ENCODE results near the gene KRTAP12-2.
"Not testable (repeated sequence)": the region's sequence is repeated elsewhere in the genome, so short reads cannot be mapped to it uniquely, and the experiment has no call there.

The KRTAP12-2 gene

GRCh38 chr21:44684077-44684476 lies 17.4 kb upstream of the KRTAP12-2 start:
- no peaks in the 10 kb centered on the region for H3K9me3 ChIP-seq (ENCODE audit: control insufficient read depth in 1 of 2, low read length in 2 of 2)
- H3K27ac ChIP-seq (ENCODE audit: low read depth, low read length), result no peak overlapping the region
- H3K9ac ChIP-seq (ENCODE audit: low read depth in 1 of 2, low read length in 2 of 2), result no peak overlapping the region
- no peak overlapping the region for H3K4me3 ChIP-seq (ENCODE audit: low read depth in 1 of 2, low read length in 2 of 2)
- H3K4me1 ChIP-seq (ENCODE audit: control insufficient read depth in 1 of 2, insufficient read depth in 2 of 2, low read length in 2 of 2), result no peaks in the 10 kb centered on the region
- H3K27me3 ChIP-seq (ENCODE audit: control insufficient read depth in 1 of 2, insufficient read depth in 2 of 2, low read length in 2 of 2), result peaks cover 8 to 14% of the 10 kb centered on the region in 2 donors
- no peaks in the 10 kb centered on the region for H3K36me3 ChIP-seq (ENCODE audit: control insufficient read depth in 1 of 2, insufficient read depth in 2 of 2, low read length in 2 of 2)

GRCh38 chr21:44682580-44683151 lies 15.9 kb upstream of the KRTAP12-2 start:
- peaks cover 7 to 12% of the 10 kb centered on the region in 2 donors for H3K27me3 ChIP-seq (ENCODE audit: control insufficient read depth in 1 of 2, insufficient read depth in 2 of 2, low read length in 2 of 2)
- no peaks in the 10 kb centered on the region for H3K4me1 ChIP-seq (ENCODE audit: control insufficient read depth in 1 of 2, insufficient read depth in 2 of 2, low read length in 2 of 2)
- H3K4me3 ChIP-seq (ENCODE audit: low read depth in 1 of 2, low read length in 2 of 2), result no peak overlapping the region
- no peak overlapping the region for H3K27ac ChIP-seq (ENCODE audit: low read depth, low read length)
- no peaks in the 10 kb centered on the region for H3K9me3 ChIP-seq (ENCODE audit: control insufficient read depth in 1 of 2, low read length in 2 of 2)
- no peaks in the 10 kb centered on the region for H3K36me3 ChIP-seq (ENCODE audit: control insufficient read depth in 1 of 2, insufficient read depth in 2 of 2, low read length in 2 of 2)
- H3K9ac ChIP-seq (ENCODE audit: low read depth in 1 of 2, low read length in 2 of 2), result no peak overlapping the region

GRCh38 chr21:44681861-44682579 lies 15.3 kb upstream of the KRTAP12-2 start, which contains the start of gene KRTAP12-1:
KRTAP12-1 (minus strand) TSS chr21:44682163; CDS start chr21:44682123, 40 bp downstream.
- no peaks in the 10 kb centered on the region for H3K36me3 ChIP-seq (ENCODE audit: control insufficient read depth in 1 of 2, insufficient read depth in 2 of 2, low read length in 2 of 2)
- no peak within 1 kb of the TSS for H3K27ac ChIP-seq (ENCODE audit: low read depth, low read length)
- H3K9me3 ChIP-seq (ENCODE audit: control insufficient read depth in 1 of 2, low read length in 2 of 2), result no peaks in the 10 kb centered on the region
- no peak within 1 kb of the TSS for H3K4me3 ChIP-seq (ENCODE audit: low read depth in 1 of 2, low read length in 2 of 2)
- H3K4me1 ChIP-seq (ENCODE audit: control insufficient read depth in 1 of 2, insufficient read depth in 2 of 2, low read length in 2 of 2), result no peaks in the 10 kb centered on the region
- peaks cover 3 to 6% of the 10 kb centered on the region in 2 donors for H3K27me3 ChIP-seq (ENCODE audit: control insufficient read depth in 1 of 2, insufficient read depth in 2 of 2, low read length in 2 of 2)
- no peak within 1 kb of the TSS for H3K9ac ChIP-seq (ENCODE audit: low read depth in 1 of 2, low read length in 2 of 2)

GRCh38 chr21:44681152-44681551 lies 14.4 kb upstream of the KRTAP12-2 start:
- H3K4me1 ChIP-seq (ENCODE audit: control insufficient read depth in 1 of 2, insufficient read depth in 2 of 2, low read length in 2 of 2), result no peaks in the 10 kb centered on the region
- no peak overlapping the region for H3K4me3 ChIP-seq (ENCODE audit: low read depth in 1 of 2, low read length in 2 of 2)
- H3K9me3 ChIP-seq (ENCODE audit: control insufficient read depth in 1 of 2, low read length in 2 of 2), result no peaks in the 10 kb centered on the region
- H3K9ac ChIP-seq (ENCODE audit: low read depth in 1 of 2, low read length in 2 of 2), result no peak overlapping the region
- H3K27me3 ChIP-seq (ENCODE audit: control insufficient read depth in 1 of 2, insufficient read depth in 2 of 2, low read length in 2 of 2), result peaks cover 0 to 3% of the 10 kb centered on the region in 2 donors
- H3K36me3 ChIP-seq (ENCODE audit: control insufficient read depth in 1 of 2, insufficient read depth in 2 of 2, low read length in 2 of 2), result no peaks in the 10 kb centered on the region
- H3K27ac ChIP-seq (ENCODE audit: low read depth, low read length), result no peak overlapping the region

GRCh38 chr21:44677881-44678280 lies 11.2 kb upstream of the KRTAP12-2 start:
- Histone ChIP-seq H3K9me3 (ENCODE audit: control insufficient read depth in 1 of 2, low read length in 2 of 2) (peaks cover 3 to 5% of the 10 kb centered on the region in 2 donors), H3K27ac (ENCODE audit: low read depth, low read length) (no peak overlapping the region), H3K27me3 (ENCODE audit: control insufficient read depth in 1 of 2, insufficient read depth in 2 of 2, low read length in 2 of 2) (peaks cover 0 to 3% of the 10 kb centered on the region in 2 donors), H3K36me3 (ENCODE audit: control insufficient read depth in 1 of 2, insufficient read depth in 2 of 2, low read length in 2 of 2) (no peaks in the 10 kb centered on the region), H3K9ac (ENCODE audit: low read depth in 1 of 2, low read length in 2 of 2) (no peak overlapping the region), H3K4me3 (ENCODE audit: low read depth in 1 of 2, low read length in 2 of 2) (no peak overlapping the region), H3K4me1 (ENCODE audit: control insufficient read depth in 1 of 2, insufficient read depth in 2 of 2, low read length in 2 of 2) (no peaks in the 10 kb centered on the region)

- Histone ChIP-seq H3K9me3 (ENCODE audit: control insufficient read depth in 1 of 2, low read length in 2 of 2) (peaks cover 6 to 18% of the 10 kb centered on the region in 2 donors), H3K9ac (ENCODE audit: low read depth in 1 of 2, low read length in 2 of 2) (no peak overlapping the region), H3K4me1 (ENCODE audit: control insufficient read depth in 1 of 2, insufficient read depth in 2 of 2, low read length in 2 of 2) (no peaks in the 10 kb centered on the region), H3K4me3 (ENCODE audit: low read depth in 1 of 2, low read length in 2 of 2) (no peak overlapping the region), H3K27ac (ENCODE audit: low read depth, low read length) (no peak overlapping the region), H3K36me3 (ENCODE audit: control insufficient read depth in 1 of 2, insufficient read depth in 2 of 2, low read length in 2 of 2) (no peaks in the 10 kb centered on the region), H3K27me3 (ENCODE audit: control insufficient read depth in 1 of 2, insufficient read depth in 2 of 2, low read length in 2 of 2) (peaks cover 0 to 3% of the 10 kb centered on the region in 2 donors)
Observed at GRCh38 chr21:44671911-44672310, 5.2 kb upstream of the KRTAP12-2 start.

GRCh38 chr21:44670642-44671432 lies 4.1 kb upstream of the KRTAP12-2 start:
- H3K4me1 ChIP-seq (ENCODE audit: control insufficient read depth in 1 of 2, insufficient read depth in 2 of 2, low read length in 2 of 2), result no peaks in the 10 kb centered on the region
- H3K9ac ChIP-seq (ENCODE audit: low read depth in 1 of 2, low read length in 2 of 2), result no peak overlapping the region
- H3K27me3 ChIP-seq (ENCODE audit: control insufficient read depth in 1 of 2, insufficient read depth in 2 of 2, low read length in 2 of 2), result peaks cover 0 to 3% of the 10 kb centered on the region in 2 donors
- H3K4me3 ChIP-seq (ENCODE audit: low read depth in 1 of 2, low read length in 2 of 2), result no peak overlapping the region
- no peak overlapping the region for H3K27ac ChIP-seq (ENCODE audit: low read depth, low read length)
- H3K9me3 ChIP-seq (ENCODE audit: control insufficient read depth in 1 of 2, low read length in 2 of 2), result peaks cover 6 to 18% of the 10 kb centered on the region in 2 donors
- H3K36me3 ChIP-seq (ENCODE audit: control insufficient read depth in 1 of 2, insufficient read depth in 2 of 2, low read length in 2 of 2), result no peaks in the 10 kb centered on the region

GRCh38 chr21:44667612-44668011 lies 885 bp upstream of the KRTAP12-2 start:
- peaks cover 1 to 11% of the 10 kb centered on the region in 2 donors for H3K9me3 ChIP-seq (ENCODE audit: control insufficient read depth in 1 of 2, low read length in 2 of 2)
- no peak overlapping the region for H3K27ac ChIP-seq (ENCODE audit: low read depth, low read length)
- H3K4me1 ChIP-seq (ENCODE audit: control insufficient read depth in 1 of 2, insufficient read depth in 2 of 2, low read length in 2 of 2), result no peaks in the 10 kb centered on the region
- no peaks in the 10 kb centered on the region for H3K36me3 ChIP-seq (ENCODE audit: control insufficient read depth in 1 of 2, insufficient read depth in 2 of 2, low read length in 2 of 2)
- H3K4me3 ChIP-seq (ENCODE audit: low read depth in 1 of 2, low read length in 2 of 2), result no peak overlapping the region
- peaks cover 0 to 3% of the 10 kb centered on the region in 2 donors for H3K27me3 ChIP-seq (ENCODE audit: control insufficient read depth in 1 of 2, insufficient read depth in 2 of 2, low read length in 2 of 2)
- no peak overlapping the region for H3K9ac ChIP-seq (ENCODE audit: low read depth in 1 of 2, low read length in 2 of 2)

GRCh38 chr21:44664691-44665090 lies 2.0 kb downstream of the KRTAP12-2 start:
- no peaks in the 10 kb centered on the region for H3K9me3 ChIP-seq (ENCODE audit: control insufficient read depth in 1 of 2, low read length in 2 of 2)
- H3K27ac ChIP-seq (ENCODE audit: low read depth, low read length), result no peak overlapping the region
- H3K36me3 ChIP-seq (ENCODE audit: control insufficient read depth in 1 of 2, insufficient read depth in 2 of 2, low read length in 2 of 2), result no peaks in the 10 kb centered on the region
- H3K4me1 ChIP-seq (ENCODE audit: control insufficient read depth in 1 of 2, insufficient read depth in 2 of 2, low read length in 2 of 2), result no peaks in the 10 kb centered on the region
- no peak overlapping the region for H3K9ac ChIP-seq (ENCODE audit: low read depth in 1 of 2, low read length in 2 of 2)
- H3K4me3 ChIP-seq (ENCODE audit: low read depth in 1 of 2, low read length in 2 of 2), result no peak overlapping the region
- H3K27me3 ChIP-seq (ENCODE audit: control insufficient read depth in 1 of 2, insufficient read depth in 2 of 2, low read length in 2 of 2), result peaks cover 0 to 3% of the 10 kb centered on the region in 2 donors

GRCh38 chr21:44661567-44661966 lies 5.2 kb downstream of the KRTAP12-2 start:
- not testable (repeated sequence) for H3K27ac ChIP-seq (ENCODE audit: low read depth, low read length); H3K9me3 ChIP-seq (ENCODE audit: control insufficient read depth in 1 of 2, low read length in 2 of 2); H3K4me3 ChIP-seq (ENCODE audit: low read depth in 1 of 2, low read length in 2 of 2); H3K4me1 ChIP-seq (ENCODE audit: control insufficient read depth in 1 of 2, insufficient read depth in 2 of 2, low read length in 2 of 2); H3K27me3 ChIP-seq (ENCODE audit: control insufficient read depth in 1 of 2, insufficient read depth in 2 of 2, low read length in 2 of 2); H3K9ac ChIP-seq (ENCODE audit: low read depth in 1 of 2, low read length in 2 of 2); H3K36me3 ChIP-seq (ENCODE audit: control insufficient read depth in 1 of 2, insufficient read depth in 2 of 2, low read length in 2 of 2)

Measured in duodenal mucosa (tissue), 2 donors.